Stomach (tissue), 4 donors: ENCODE results near the gene PRR23A.

Experiments
- EP300 ChIP-seq: sonication (generic); formaldehyde crosslinking; IDR thresholded peaks from one replicate; pipeline ENCODE4 v1.6.1; 2017; ENCODE audit warnings: antibody characterized with exemption
- POLR2A ChIP-seq, 4 donors: fragments of 450-650 bp; IDR thresholded peaks; one replicate each; pipeline ENCODE4 v1.6.1; 2016; ENCODE audit warnings: antibody characterized with exemption in 4 of 4, control low read depth in 2 of 4, mild to moderate bottlenecking in 1 of 4, moderate library complexity in 1 of 4
- POLR2AphosphoS5 ChIP-seq, 3 donors: sonication (generic); formaldehyde crosslinking; IDR thresholded peaks; one replicate each; pipeline ENCODE4 v1.6.1; 2016; ENCODE audit warnings: antibody characterized with exemption in 3 of 3
- TF ChIP-seq, protein P1 (sequence below), 7 experiments: fragments of 450-650 bp in 4 of 7; fragments of 200-600 bp in 3 of 7; sonication (generic) in 3 of 7; IDR thresholded peaks; one replicate each; pipeline ENCODE4 v1.5.1; 2016 to 2019; ENCODE audit warnings: antibody characterized with exemption in 7 of 7, control low read depth in 2 of 7, mild to moderate bottlenecking in 1 of 7

DNA sequence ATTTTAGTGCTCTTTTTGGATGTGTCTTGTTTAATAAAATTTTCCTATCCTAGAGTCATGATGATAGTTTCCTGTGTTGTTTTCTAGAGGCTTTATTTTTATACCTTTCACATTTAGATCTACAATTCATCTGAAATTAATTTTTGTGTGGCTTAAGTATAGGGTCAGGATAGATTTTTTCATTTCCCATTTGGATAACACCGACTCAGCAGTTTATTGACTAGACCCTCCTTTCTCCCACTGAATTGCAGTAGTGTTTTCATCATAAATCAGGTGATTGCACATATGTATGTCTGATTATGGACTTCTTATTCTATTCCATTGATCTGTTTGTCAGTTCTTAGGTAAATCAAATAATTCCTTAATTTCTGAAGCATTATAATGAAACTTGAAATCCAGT is 10.4 kb downstream of the PRR23A start:
- no peak for TF ChIP-seq POLR2AphosphoS5 (IDR thresholded peaks at IDR 0.05)
- TF ChIP-seq, protein P1, sequence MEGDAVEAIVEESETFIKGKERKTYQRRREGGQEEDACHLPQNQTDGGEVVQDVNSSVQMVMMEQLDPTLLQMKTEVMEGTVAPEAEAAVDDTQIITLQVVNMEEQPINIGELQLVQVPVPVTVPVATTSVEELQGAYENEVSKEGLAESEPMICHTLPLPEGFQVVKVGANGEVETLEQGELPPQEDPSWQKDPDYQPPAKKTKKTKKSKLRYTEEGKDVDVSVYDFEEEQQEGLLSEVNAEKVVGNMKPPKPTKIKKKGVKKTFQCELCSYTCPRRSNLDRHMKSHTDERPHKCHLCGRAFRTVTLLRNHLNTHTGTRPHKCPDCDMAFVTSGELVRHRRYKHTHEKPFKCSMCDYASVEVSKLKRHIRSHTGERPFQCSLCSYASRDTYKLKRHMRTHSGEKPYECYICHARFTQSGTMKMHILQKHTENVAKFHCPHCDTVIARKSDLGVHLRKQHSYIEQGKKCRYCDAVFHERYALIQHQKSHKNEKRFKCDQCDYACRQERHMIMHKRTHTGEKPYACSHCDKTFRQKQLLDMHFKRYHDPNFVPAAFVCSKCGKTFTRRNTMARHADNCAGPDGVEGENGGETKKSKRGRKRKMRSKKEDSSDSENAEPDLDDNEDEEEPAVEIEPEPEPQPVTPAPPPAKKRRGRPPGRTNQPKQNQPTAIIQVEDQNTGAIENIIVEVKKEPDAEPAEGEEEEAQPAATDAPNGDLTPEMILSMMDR (IDR thresholded peaks at IDR 0.05) = no peak
- TF ChIP-seq EP300 = no peak
- TF ChIP-seq POLR2A (IDR thresholded peaks at IDR 0.05) = no peak
